Panc1 (cell line): ENCODE data around the gene RPL41. TPM values are rescaled to one million over a fixed set of nuclear protein-coding genes. Genes with fewer than 3 reads are reported as not detected.
A peak's percentile ranks its signal among the peaks of the same experiment; 100 is the strongest.

ENCODE experiments used
- ATAC-seq: fragments of 200-7000 bp; cut with Tn5 transposase; 2 replicates; pipeline ENCODE4 v1.9.1; 2020; ENCODE audit warnings: mild to moderate bottlenecking, moderate library complexity
- BruUV-seq: library from RNA; stranded (reverse); fragments of 400-500 nt; replicated peaks from 2 replicates; lab custom pipeline; 2021; lab: Mats Ljungman, UMichigan
- CTCF ChIA-PET: fragments of 300-600 bp; sonication (Branson Sonifier 250); formaldehyde crosslinking; loops from one replicate; lab custom pipeline; 2022; ENCODE audit warnings: antibody characterized with exemption; lab: Charles Lee
- POLR2A ChIA-PET: fragments of 300-600 bp; sonication (Branson Sonifier 250); formaldehyde crosslinking; loops from one replicate; lab custom pipeline; 2022; ENCODE audit warnings: antibody characterized with exemption; lab: Charles Lee
- DNase-seq: peaks from one replicate; pipeline ENCODE4 v3.0.0-alpha.2; 2010; ENCODE audit warnings: low read depth, low spot score
- H3K27ac ChIP-seq: 2 replicates; pipeline ENCODE4 v1.5.1; 2011; ENCODE audit warnings: mild to moderate bottlenecking, low read length, inconsistent platforms
- H3K27me3 ChIP-seq: fragments of 200-500 bp; sonication (Bioruptor generic); 2 replicates; pipeline ENCODE4 v1.6.0; 2014; ENCODE audit warnings: low read length, inconsistent platforms; ENCODE audit not compliant: control insufficient read depth, insufficient read depth
- H3K36me3 ChIP-seq: fragments of 200-500 bp; sonication (Bioruptor generic); 2 replicates; pipeline ENCODE4 v1.5.1; 2014; ENCODE audit warnings: inconsistent platforms, mild to moderate bottlenecking, low read length, moderate library complexity; ENCODE audit not compliant: control insufficient read depth, insufficient read depth
- H3K4me1 ChIP-seq: 2 replicates; pipeline ENCODE4 v1.5.1; 2011; ENCODE audit warnings: inconsistent platforms, mild to moderate bottlenecking, low read length, moderate library complexity; ENCODE audit not compliant: control insufficient read depth, insufficient read depth
- H3K4me3 ChIP-seq, 2 experiments: 2 replicates each; pipeline ENCODE4 v1.5.1; 2011 to 2012; ENCODE audit warnings: low read depth in 2 of 2, low read length in 2 of 2, mild to moderate bottlenecking in 2 of 2, inconsistent platforms in 1 of 2, moderate library complexity in 1 of 2
- H3K9me3 ChIP-seq: fragments of 200-500 bp; sonication (Bioruptor generic); 2 replicates; pipeline ENCODE4 v1.5.1; 2014; ENCODE audit warnings: low read depth, mild to moderate bottlenecking, inconsistent platforms, low read length, moderate library complexity; ENCODE audit not compliant: control insufficient read depth, insufficient read depth
- POLR2AphosphoS5 ChIP-seq: IDR thresholded peaks from 2 replicates; pipeline ENCODE4 v1.6.1; 2012; ENCODE audit warnings: mild to moderate bottlenecking, low read depth, low read length, moderate library complexity
- SIN3A ChIP-seq: IDR thresholded peaks from 2 replicates; pipeline ENCODE4 v1.6.1; 2012; ENCODE audit warnings: low read depth, mild to moderate bottlenecking, low read length, moderate library complexity, borderline replicate concordance; ENCODE audit not compliant: insufficient read depth
- TCF7L2 ChIP-seq: IDR thresholded peaks from 2 replicates; pipeline ENCODE4 v1.6.1; 2011; ENCODE audit warnings: mild to moderate bottlenecking, low read depth, low read length, inconsistent platforms
- in situ Hi-C: cut with HindIII; loops from 2 replicates; pipeline ENCODE4 v1.10.0; 2016; ENCODE audit warnings: low sequenced_read_pairs, low pct_unique_long_range_greater_than_20kb
- intact Hi-C: fragments of 100-400 bp; cut with micrococcal nuclease; formaldehyde crosslinking; loops from one replicate; pipeline ENCODE4 v1.10.0; 2022; ENCODE audit not compliant: unreplicated experiment
- total RNA-seq: library from RNA; stranded (reverse); gene quantifications from one replicate; pipeline ENCODE4 v1.2.1, GENCODE V29; 2021; ENCODE audit not compliant: unreplicated experiment
- TF ChIP-seq, protein P1 (sequence below): fragments of 450-650 bp; IDR thresholded peaks from 2 replicates; pipeline ENCODE4 v1.5.1; 2017; ENCODE audit warnings: mild to moderate bottlenecking
- TF ChIP-seq, protein P2 (sequence below), 2 experiments: IDR thresholded peaks; 2 replicates each; pipeline ENCODE4 v1.6.1; 2011 to 2012; ENCODE audit warnings: low read depth in 2 of 2, control low read depth in 1 of 2, low read length in 1 of 2, mild to moderate bottlenecking in 1 of 2, moderate library complexity in 1 of 2; ENCODE audit not compliant: insufficient read depth in 1 of 2

RPL41 gene
- total RNA-seq, 1 experiment from 2014 or later: 2,264 TPM

DNA sequence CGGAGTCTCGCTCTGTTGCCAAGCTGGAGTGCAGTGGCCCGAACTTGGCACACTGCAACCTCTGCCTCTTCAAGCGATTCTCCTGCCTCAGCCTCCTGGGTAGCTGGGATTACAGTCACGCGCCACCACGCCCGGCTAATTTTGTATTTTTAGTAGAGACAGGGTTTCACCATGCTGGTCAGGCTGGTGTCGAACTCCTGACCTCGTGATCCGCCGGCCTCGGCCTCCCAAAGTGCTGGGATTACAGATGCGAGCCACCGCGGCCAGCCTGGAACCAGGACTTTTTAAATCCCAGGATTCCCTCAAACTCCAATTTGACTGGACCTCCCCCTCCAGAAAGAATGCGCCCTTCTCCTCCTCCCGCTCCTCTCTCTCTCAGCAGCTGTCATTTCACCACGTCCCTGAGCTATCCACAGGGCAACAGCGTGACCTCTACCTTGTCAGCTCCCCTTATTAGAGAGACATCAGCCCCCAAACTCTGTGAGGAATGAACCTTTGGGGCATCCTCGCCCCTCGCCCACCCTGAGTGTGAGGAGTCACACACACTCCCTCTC lies 13.6 kb downstream of the RPL41 start:
- Histone ChIP-seq H3K9me3 (no peaks in the 10 kb centered on the region), H3K36me3 (peaks cover 18% of the 10 kb centered on the region), H3K27ac (peak overlapping the region; percentile 75), H3K4me1 (peaks cover 29% of the 10 kb centered on the region), H3K27me3 (no peaks in the 10 kb centered on the region), H3K4me3 (peak overlapping the region; percentile 93 to 96)
- POLR2A ChIA-PET: no interaction called here
- TF ChIP-seq SIN3A (no peak), POLR2AphosphoS5 (no peak), TCF7L2 (no peak)
- TF ChIP-seq, protein P1, sequence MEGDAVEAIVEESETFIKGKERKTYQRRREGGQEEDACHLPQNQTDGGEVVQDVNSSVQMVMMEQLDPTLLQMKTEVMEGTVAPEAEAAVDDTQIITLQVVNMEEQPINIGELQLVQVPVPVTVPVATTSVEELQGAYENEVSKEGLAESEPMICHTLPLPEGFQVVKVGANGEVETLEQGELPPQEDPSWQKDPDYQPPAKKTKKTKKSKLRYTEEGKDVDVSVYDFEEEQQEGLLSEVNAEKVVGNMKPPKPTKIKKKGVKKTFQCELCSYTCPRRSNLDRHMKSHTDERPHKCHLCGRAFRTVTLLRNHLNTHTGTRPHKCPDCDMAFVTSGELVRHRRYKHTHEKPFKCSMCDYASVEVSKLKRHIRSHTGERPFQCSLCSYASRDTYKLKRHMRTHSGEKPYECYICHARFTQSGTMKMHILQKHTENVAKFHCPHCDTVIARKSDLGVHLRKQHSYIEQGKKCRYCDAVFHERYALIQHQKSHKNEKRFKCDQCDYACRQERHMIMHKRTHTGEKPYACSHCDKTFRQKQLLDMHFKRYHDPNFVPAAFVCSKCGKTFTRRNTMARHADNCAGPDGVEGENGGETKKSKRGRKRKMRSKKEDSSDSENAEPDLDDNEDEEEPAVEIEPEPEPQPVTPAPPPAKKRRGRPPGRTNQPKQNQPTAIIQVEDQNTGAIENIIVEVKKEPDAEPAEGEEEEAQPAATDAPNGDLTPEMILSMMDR: no peak
- TF ChIP-seq, protein P2, sequence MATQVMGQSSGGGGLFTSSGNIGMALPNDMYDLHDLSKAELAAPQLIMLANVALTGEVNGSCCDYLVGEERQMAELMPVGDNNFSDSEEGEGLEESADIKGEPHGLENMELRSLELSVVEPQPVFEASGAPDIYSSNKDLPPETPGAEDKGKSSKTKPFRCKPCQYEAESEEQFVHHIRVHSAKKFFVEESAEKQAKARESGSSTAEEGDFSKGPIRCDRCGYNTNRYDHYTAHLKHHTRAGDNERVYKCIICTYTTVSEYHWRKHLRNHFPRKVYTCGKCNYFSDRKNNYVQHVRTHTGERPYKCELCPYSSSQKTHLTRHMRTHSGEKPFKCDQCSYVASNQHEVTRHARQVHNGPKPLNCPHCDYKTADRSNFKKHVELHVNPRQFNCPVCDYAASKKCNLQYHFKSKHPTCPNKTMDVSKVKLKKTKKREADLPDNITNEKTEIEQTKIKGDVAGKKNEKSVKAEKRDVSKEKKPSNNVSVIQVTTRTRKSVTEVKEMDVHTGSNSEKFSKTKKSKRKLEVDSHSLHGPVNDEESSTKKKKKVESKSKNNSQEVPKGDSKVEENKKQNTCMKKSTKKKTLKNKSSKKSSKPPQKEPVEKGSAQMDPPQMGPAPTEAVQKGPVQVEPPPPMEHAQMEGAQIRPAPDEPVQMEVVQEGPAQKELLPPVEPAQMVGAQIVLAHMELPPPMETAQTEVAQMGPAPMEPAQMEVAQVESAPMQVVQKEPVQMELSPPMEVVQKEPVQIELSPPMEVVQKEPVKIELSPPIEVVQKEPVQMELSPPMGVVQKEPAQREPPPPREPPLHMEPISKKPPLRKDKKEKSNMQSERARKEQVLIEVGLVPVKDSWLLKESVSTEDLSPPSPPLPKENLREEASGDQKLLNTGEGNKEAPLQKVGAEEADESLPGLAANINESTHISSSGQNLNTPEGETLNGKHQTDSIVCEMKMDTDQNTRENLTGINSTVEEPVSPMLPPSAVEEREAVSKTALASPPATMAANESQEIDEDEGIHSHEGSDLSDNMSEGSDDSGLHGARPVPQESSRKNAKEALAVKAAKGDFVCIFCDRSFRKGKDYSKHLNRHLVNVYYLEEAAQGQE (IDR thresholded peaks at IDR 0.05; ENCODE audit: insufficient read depth in 1 of 2, low read depth in 2 of 2, low read length in 1 of 2): no peak
- DNase-seq (no peak), ATAC-seq (no peak)
- intact Hi-C loops: no loop called here
- CTCF ChIA-PET: no interaction called here
- in situ Hi-C loops: no loop called here
- no TSS peak for BruUV-seq

DNA sequence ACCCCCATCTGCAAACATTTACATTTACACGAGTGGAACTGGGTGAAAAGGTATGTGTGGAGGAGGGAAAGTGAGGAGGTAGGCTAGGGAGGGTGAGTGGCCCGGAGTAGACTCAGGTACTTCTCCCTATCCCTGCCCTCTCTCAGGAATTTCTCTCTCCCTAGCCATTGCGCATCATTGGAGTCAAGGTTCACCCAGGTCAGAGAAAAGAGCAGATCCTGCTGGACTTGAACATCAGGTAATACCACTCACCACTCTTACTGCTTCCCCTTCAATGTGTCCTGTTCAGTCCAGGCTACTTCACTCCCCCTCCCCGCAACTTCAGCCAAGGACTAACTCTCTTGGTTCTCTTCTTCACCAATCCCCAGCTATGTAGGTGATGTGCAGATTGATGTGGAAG lies 14.4 kb downstream of the RPL41 start:
- Histone ChIP-seq H3K36me3 (peaks cover 18% of the 10 kb centered on the region), H3K4me3 (no peak overlapping the region; a peak in 1 of 4 replicates), H3K9me3 (no peaks in the 10 kb centered on the region), H3K27me3 (no peaks in the 10 kb centered on the region), H3K27ac (no peak overlapping the region), H3K4me1 (peaks cover 28% of the 10 kb centered on the region)
- BruUV-seq: no TSS peak
- TF ChIP-seq SIN3A (no peak), TCF7L2 (no peak), POLR2AphosphoS5 (no peak)
- TF ChIP-seq, protein P2 (IDR thresholded peaks at IDR 0.05; ENCODE audit: insufficient read depth in 1 of 2, low read depth in 2 of 2, low read length in 1 of 2): no peak
- TF ChIP-seq, protein P1: no peak
- intact Hi-C loops: no loop called here
- ChIA-PET CTCF (no interaction called here), POLR2A (no interaction called here)
- ATAC-seq (no peak), DNase-seq (no peak)
- in situ Hi-C loops: no loop called here
